Measurements from ENCODE around the gene HEPHL1.

- no peak for TF ChIP-seq CTCF (IDR thresholded peaks at IDR 0.05)
- TF ChIP-seq EZH2 (IDR thresholded peaks at IDR 0.05; ENCODE audit: borderline replicate concordance, insufficient read depth, low read depth, low read length, poor library complexity, severe bottlenecking), result no peak
Measured at GRCh38 chr11:94149431-94150017, 128.4 kb downstream of the HEPHL1 start.

All from B cell (primary cell).